H9 (cell line): Measurements from ENCODE around the gene E2F1. TPM values are rescaled to one million over a fixed set of nuclear protein-coding genes. Genes with fewer than 3 reads are reported as not detected.
A peak's percentile ranks its signal among the peaks of the same experiment; 100 is the strongest.

Experiments
- DNase-seq: peaks from one replicate; pipeline ENCODE4 v3.0.0-alpha.2; 2017
- H2AFZ ChIP-seq: one replicate; pipeline ENCODE4 v1.6.1; 2013; ENCODE audit warnings: mild to moderate bottlenecking, low read length, control low read depth, moderate library complexity
- H2AK5ac ChIP-seq: 2 replicates; pipeline ENCODE4 v1.6.1; 2013; ENCODE audit warnings: low read length, control low read depth, mixed read lengths; ENCODE audit not compliant: insufficient read length
- H2BK120ac ChIP-seq: one replicate; pipeline ENCODE4 v1.6.1; 2013; ENCODE audit warnings: low read depth, mild to moderate bottlenecking, low read length, control low read depth, inconsistent platforms; ENCODE audit not compliant: poor library complexity, severe bottlenecking
- H2BK12ac ChIP-seq: 2 replicates; pipeline ENCODE4 v1.6.1; 2013; ENCODE audit warnings: low read length, control low read depth, mixed read lengths, low read depth; ENCODE audit not compliant: insufficient read length
- H2BK15ac ChIP-seq: 2 replicates; pipeline ENCODE4 v1.6.1; 2013; ENCODE audit warnings: low read depth, low read length, control low read depth
- H2BK20ac ChIP-seq: one replicate; pipeline ENCODE4 v1.6.1; 2013; ENCODE audit warnings: low read depth, mild to moderate bottlenecking, low read length, control low read depth, inconsistent platforms; ENCODE audit not compliant: poor library complexity, severe bottlenecking
- H2BK5ac ChIP-seq: 2 replicates; pipeline ENCODE4 v1.6.1; 2013; ENCODE audit warnings: low read length, control low read depth, mixed read lengths; ENCODE audit not compliant: insufficient read length
- H3K14ac ChIP-seq: 2 replicates; pipeline ENCODE4 v1.6.1; 2013; ENCODE audit warnings: low read length, control low read depth; ENCODE audit not compliant: insufficient read depth
- H3K18ac ChIP-seq: 2 replicates; pipeline ENCODE4 v1.6.1; 2013; ENCODE audit warnings: low read depth, mild to moderate bottlenecking, mixed read lengths, low read length, control low read depth; ENCODE audit not compliant: insufficient read length
- H3K23ac ChIP-seq: 2 replicates; pipeline ENCODE4 v1.6.1; 2013; ENCODE audit warnings: low read length, control low read depth, mixed read lengths, low read depth; ENCODE audit not compliant: insufficient read length
- H3K23me2 ChIP-seq: 2 replicates; pipeline ENCODE4 v1.6.1; 2013; ENCODE audit warnings: low read depth, mild to moderate bottlenecking, mixed read lengths, low read length, control low read depth; ENCODE audit not compliant: insufficient read length, poor library complexity, severe bottlenecking
- H3K27ac ChIP-seq: 2 replicates; pipeline ENCODE4 v1.5.1; 2013; ENCODE audit warnings: low read length, control low read depth, mixed read lengths, low read depth; ENCODE audit not compliant: insufficient read length
- H3K27me3 ChIP-seq: 2 replicates; pipeline ENCODE4 v1.6.1; 2013; ENCODE audit warnings: low read length, control low read depth, inconsistent platforms; ENCODE audit not compliant: insufficient read depth
- H3K4ac ChIP-seq: 2 replicates; pipeline ENCODE4 v1.6.1; 2013; ENCODE audit warnings: low read depth, mild to moderate bottlenecking, control low read depth, inconsistent platforms, low read length, moderate library complexity
- H3K4me1 ChIP-seq: 2 replicates; pipeline ENCODE4 v1.6.1; 2013; ENCODE audit warnings: low read length, control low read depth, inconsistent platforms; ENCODE audit not compliant: insufficient read depth
- H3K4me2 ChIP-seq: 2 replicates; pipeline ENCODE4 v1.6.1; 2013; ENCODE audit warnings: low read length, control low read depth, mixed read lengths; ENCODE audit not compliant: insufficient read length, insufficient read depth
- H3K56ac ChIP-seq: 2 replicates; pipeline ENCODE4 v1.6.1; 2013; ENCODE audit warnings: low read depth, mild to moderate bottlenecking, mixed read lengths, low read length, control low read depth; ENCODE audit not compliant: insufficient read length
- H3K79me1 ChIP-seq: 2 replicates; pipeline ENCODE4 v1.6.1; 2013; ENCODE audit warnings: low read depth, mild to moderate bottlenecking, moderate library complexity, low read length, control low read depth, inconsistent platforms; ENCODE audit not compliant: insufficient read depth, poor library complexity, severe bottlenecking
- H3K79me2 ChIP-seq: 2 replicates; pipeline ENCODE4 v1.6.1; 2013; ENCODE audit warnings: low read length, control low read depth, inconsistent platforms; ENCODE audit not compliant: insufficient read depth
- H3K9ac ChIP-seq: 2 replicates; pipeline ENCODE4 v1.6.1; 2013; ENCODE audit warnings: low read length, control low read depth, mixed read lengths; ENCODE audit not compliant: insufficient read length; ENCODE audit errors: extremely low read depth
- H3K9me3 ChIP-seq: one replicate; pipeline ENCODE4 v1.6.1; 2013; ENCODE audit warnings: low read depth, low read length, inconsistent platforms; ENCODE audit not compliant: control insufficient read depth
- H3T11ph ChIP-seq: one replicate; pipeline ENCODE4 v1.6.1; 2013; ENCODE audit warnings: mild to moderate bottlenecking, low read length, control low read depth, inconsistent platforms
- H4K20me1 ChIP-seq: one replicate; pipeline ENCODE4 v1.6.1; 2013; ENCODE audit not compliant: control insufficient read depth, insufficient read length, insufficient read depth
- H4K5ac ChIP-seq: 2 replicates; pipeline ENCODE4 v1.6.1; 2013; ENCODE audit warnings: low read depth, mild to moderate bottlenecking, mixed read lengths, low read length, control low read depth; ENCODE audit not compliant: insufficient read length
- H4K8ac ChIP-seq: replicated peaks from 2 replicates; pipeline ENCODE4 v1.6.1; 2013; ENCODE audit warnings: low read length, control low read depth, mixed read lengths, low read depth; ENCODE audit not compliant: insufficient read length
- H4K91ac ChIP-seq: 2 replicates; pipeline ENCODE4 v1.6.1; 2013; ENCODE audit warnings: low read depth, mild to moderate bottlenecking, moderate library complexity, mixed read lengths, low read length, control low read depth; ENCODE audit not compliant: insufficient read length
- H3K27ac Mint-ChIP-seq, 3 experiments: 2 replicates in 2 of 3; 3 replicates in 1 of 3; pipeline ENCODE4 v1.8.0; 2020 to 2021; ENCODE audit warnings: mixed read lengths in 3 of 3, mild to moderate bottlenecking in 1 of 3, moderate library complexity in 1 of 3
- H3K27me3 Mint-ChIP-seq: 2 replicates; pipeline ENCODE4 v1.8.0; 2021; ENCODE audit warnings: low read depth, mild to moderate bottlenecking, moderate library complexity, mixed read lengths
- H3K36me3 Mint-ChIP-seq, 3 experiments: 2 replicates in 2 of 3; 3 replicates in 1 of 3; pipeline ENCODE4 v1.8.0; 2020 to 2021; ENCODE audit warnings: low read depth in 3 of 3, mixed read lengths in 3 of 3; ENCODE audit not compliant: insufficient read depth in 1 of 3
- H3K4me1 Mint-ChIP-seq, 2 experiments: 2 replicates each; pipeline ENCODE4 v1.8.0; 2020; ENCODE audit warnings: mixed read lengths in 2 of 2
- H3K4me3 Mint-ChIP-seq, 2 experiments: 2 replicates in 1 of 2; 3 replicates in 1 of 2; pipeline ENCODE4 v1.8.0; 2020 to 2021; ENCODE audit warnings: mild to moderate bottlenecking in 2 of 2, mixed read lengths in 2 of 2, moderate library complexity in 1 of 2
- H3K9me3 Mint-ChIP-seq, 2 experiments: 2 replicates in 1 of 2; 3 replicates in 1 of 2; pipeline ENCODE4 v1.8.0; 2020; ENCODE audit warnings: mild to moderate bottlenecking in 2 of 2, mixed read lengths in 2 of 2, moderate library complexity in 1 of 2
- CTCF ChIP-seq: fragments of 200-600 bp; sonication (generic); conservative IDR thresholded peaks from 3 replicates; pipeline ENCODE4 v1.8.0; 2021; ENCODE audit warnings: antibody characterized with exemption, mild to moderate bottlenecking
- WGBS: extraction: QIAGEN DNeasy Blood & Tissue Kit; methylation state at CpG from one replicate; pipeline ENCODE4 v1.1.7; 2013; ENCODE audit warnings: missing lambda C conversion rate, low lambda C conversion rate, mixed read lengths; ENCODE audit not compliant: insufficient read length; ENCODE audit errors: extremely low coverage; 5-methylcytosine and 5-hydroxymethylcytosine counted together
- total RNA-seq: library from RNA; stranded (reverse); gene quantifications from 2 replicates; pipeline ENCODE4 v1.2.1, GENCODE V29; 2021

Gene E2F1
- total RNA-seq, 1 experiment from 2014 or later, result 58.7 TPM

GRCh38 chr20:33649201-33649681 lies 36.9 kb downstream of the E2F1 start:
- Histone ChIP-seq H4K8ac (no peak overlapping the region), H2BK12ac (no peak overlapping the region), H3K9me3 (no peaks in the 10 kb centered on the region), H3K23me2 (no peaks in the 10 kb centered on the region), H3K23ac (no peak overlapping the region), H2BK15ac (no peak overlapping the region), H2AFZ (no peak overlapping the region), H4K5ac (no peak overlapping the region), H3K27ac (no peak overlapping the region), H2BK5ac (no peak overlapping the region), H3K56ac (no peak overlapping the region), H3K27me3 (no peaks in the 10 kb centered on the region), H3T11ph (no peak overlapping the region), H2BK20ac (no peak overlapping the region), H3K9ac (no peak overlapping the region), H3K4ac (no peak overlapping the region), H3K79me2 (no peaks in the 10 kb centered on the region), H4K20me1 (no peaks in the 10 kb centered on the region), H3K4me2 (no peak overlapping the region), H2AK5ac (no peak overlapping the region), H3K18ac (no peak overlapping the region), H4K91ac (no peak overlapping the region), H3K14ac (no peak overlapping the region), H2BK120ac (no peak overlapping the region), H3K4me1 (no peaks in the 10 kb centered on the region), H3K79me1 (no peaks in the 10 kb centered on the region)
- DNase-seq, result no peak
- Mint-ChIP-seq H3K27me3 (no peaks in the 10 kb centered on the region; the same call in 1 of the 2 replicates), H3K9me3 (no peaks in the 10 kb centered on the region), H3K4me1 (peaks cover 23 to 26% of the 10 kb centered on the region in 2 experiments), H3K4me3 (no peak overlapping the region), H3K27ac (peak overlapping the region in 1 of 3 experiments; percentile 44; a peak in 1 of 7 replicates), H3K36me3 (peaks cover 13 to 21% (median 20%) of the 10 kb centered on the region in 3 experiments; a peak in 6 of 7 replicates)
- TF ChIP-seq CTCF, result no peak
- no CpG with 5 or more reads among the region's 19 CpGs for WGBS
